GM21528 (cell line): ENCODE data around the gene EGFL8.

ENCODE experiments used
- ATAC-seq: cut with Tn5 transposase; IDR thresholded peaks from one replicate; pipeline ENCODE4 v1.9.1; 2021; ENCODE audit warnings: mild to moderate bottlenecking, moderate library complexity; ENCODE audit not compliant: unreplicated experiment, low FRiP score

The EGFL8 gene

DNA sequence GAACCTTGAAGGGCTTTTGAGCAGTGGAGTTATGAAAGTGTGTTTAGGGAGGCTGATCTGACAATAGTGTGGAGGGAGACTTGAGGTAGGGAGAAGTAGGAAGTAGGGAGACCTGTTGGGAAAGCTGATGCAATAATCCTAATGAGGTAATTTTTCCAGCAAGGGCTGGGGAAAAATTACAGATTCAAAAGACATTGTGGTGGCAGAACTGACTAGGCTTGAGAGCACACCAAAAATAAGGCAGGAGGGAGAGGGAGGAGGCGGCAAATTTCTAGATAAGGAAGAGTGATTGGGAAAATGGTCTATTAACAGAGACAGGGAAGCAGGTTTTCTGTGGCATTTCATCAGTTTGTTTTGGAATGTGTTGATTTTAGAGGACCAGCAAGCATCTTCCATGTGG is 18.1 kb upstream of the EGFL8 start:
- no peak for ATAC-seq

DNA sequence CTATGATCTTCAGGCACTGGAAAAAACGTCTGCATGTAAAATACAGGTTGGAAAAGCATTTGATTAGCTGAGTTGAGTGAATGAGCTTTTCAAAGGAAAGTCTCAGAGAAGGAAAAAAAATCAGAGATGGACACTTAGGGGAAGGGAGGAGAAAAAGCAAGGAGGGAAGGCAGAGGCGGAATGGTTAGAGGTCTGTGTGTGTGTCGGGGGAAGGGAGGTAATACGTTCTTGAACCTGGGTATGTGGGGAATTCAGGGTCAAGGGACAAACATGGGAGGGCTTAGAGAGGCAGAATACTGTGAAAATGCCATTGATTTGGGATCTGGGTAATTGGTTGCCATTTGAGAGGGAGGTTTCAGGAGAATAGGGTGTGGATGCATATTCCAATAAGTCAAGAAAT is 17.7 kb upstream of the EGFL8 start:
- ATAC-seq = no peak

DNA sequence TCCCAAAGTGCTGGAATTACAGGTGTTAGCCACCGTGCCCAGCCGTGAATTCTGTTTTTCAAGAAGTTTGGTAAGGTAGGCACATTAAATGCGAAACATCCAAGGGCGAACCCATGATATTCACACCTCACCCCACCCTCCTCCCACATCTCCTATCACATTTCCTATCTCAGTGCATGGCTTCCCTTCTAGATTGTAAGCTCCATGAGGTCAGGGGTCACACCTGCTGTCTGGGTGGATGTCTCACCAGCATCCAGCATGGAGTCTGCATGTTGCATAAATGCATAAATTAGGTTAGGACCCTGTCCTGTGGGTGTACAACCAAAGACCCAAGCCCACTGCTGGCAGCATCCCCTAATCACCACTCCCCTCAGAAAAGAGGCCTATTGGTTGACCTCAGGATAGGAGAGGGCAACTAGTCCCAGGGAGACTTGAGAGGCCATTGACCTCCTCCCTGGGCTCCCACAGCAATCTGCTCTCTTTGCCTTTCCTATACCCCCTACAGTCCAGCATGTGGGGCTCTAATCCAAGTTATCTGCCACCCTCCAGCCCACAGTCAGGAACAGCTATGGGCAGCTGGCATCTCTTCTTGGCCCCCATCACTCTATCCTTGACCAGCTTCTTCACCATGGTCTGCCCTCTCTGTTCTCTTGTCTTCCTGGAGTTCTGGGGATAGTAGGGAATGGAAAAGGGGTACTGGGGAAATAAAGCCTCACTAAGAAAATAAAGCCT is 16.8 kb upstream of the EGFL8 start:
- no peak for ATAC-seq

DNA sequence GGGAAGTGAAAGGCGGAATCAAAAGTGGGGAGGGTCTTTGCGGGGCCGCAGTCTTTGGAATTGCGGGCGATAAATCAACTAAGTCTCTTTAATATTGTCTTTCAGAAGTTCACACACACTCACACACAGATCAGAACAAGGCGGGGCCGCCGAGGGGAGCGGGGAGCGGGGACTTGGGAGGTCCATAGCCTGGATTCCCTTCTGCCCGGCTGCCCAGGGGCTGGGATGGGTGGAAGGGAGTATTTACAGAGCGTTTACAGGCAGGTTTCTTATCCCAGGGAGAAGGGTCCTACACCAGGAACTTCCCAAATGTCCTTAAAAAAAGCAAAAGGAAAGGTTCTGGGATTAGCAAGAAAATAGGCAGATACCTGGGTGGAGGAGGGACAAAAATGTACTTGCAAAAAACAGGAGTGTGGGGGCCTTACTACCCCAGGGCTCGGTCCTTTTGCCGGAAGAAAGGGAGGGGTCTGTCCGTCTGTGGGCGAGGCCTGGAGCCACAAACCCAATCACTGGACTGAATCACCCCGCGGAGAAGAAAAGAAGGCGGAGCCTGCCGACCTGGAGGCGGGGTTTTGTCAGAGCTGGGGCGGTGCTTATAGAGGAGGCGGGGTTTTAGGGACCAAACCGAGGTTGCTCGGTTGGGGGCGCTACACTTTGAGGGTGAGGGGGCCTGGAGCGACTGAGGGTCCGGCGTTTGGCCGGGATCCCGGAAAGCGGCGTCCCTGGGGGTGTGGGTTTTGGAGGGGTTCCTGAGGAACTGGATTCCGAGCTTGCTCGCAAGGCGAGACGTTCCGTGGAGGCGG is 15.9 kb upstream of the EGFL8 start:
- no peak for ATAC-seq

DNA sequence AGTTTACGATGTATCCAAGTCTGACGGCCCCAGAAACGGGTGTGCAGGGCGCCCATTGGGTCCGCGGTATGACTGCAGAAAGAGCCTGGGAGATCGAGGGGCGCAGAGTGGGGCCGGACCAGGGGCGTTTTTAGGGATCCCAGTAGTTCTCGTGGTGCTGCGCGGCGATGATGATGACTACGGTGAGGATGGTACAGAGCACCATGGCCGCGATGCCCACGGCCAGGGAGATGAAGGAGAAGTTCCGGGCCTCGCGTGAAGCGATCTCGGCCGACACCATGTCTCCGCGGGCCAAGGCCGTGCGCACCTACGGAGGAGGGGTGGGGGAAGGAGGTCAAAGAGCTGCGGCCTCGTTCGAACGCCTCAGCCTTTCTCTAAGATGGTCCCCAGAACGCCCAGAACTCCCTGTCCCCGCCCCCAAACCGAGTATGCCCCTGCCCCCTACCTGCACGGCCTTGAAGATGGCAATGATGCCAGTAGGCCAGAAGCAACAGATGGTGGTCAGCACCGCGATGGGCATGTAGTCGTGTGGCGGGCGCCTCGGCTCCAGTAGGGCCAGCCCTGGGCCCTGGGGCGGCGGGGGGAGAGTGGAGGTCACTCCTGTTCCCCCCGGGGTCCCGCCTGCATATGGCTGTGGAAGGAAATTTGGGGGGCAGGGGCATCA is 15.2 kb upstream of the EGFL8 start:
- no peak for ATAC-seq

DNA sequence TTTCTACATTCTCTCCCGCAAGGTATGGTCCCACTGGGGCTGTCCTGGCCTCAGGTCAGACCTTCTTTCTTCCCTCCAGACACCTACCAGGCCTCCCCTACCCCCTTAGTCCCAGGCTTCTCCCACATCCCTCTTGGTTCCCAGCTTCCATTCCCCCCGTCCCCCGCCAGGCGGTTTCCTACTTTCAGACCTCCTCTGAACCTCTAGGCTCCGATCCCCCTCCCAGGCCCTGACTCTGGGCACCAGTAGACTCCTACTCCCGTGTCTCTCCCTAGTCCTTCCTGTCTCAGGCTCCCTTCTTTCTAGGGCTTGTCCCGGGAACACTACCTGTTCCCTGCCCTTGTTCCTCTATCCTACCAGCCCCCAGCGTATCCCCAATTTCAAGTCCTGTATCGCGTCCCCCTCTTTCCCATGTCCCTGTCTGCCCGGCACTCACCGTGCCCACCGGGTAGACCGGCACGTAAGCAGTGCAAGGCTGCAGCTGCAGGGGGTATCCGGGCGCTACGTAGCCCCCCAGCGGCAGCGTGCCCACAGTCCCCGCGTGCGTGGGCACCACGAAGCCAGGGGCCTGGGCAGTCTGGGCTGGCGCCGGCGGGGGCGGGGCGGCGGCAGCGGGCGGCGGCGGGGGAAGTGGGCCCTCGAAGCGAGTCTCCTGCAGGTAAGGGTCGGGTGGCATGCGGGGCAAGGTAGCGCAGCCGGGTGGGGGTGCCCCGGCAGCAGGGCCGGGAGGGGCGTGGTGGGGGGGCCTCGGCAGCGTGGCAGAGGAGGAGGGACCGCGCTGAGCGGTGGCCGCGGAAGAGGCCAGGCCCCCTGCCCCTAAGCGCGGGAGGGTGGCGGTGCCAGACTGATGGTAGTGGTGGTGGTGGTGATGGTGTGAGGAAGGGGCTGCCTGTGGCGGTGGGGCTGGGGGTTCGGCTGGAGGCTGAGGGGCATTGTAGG is 14.2 kb upstream of the EGFL8 start:
- no peak for ATAC-seq

DNA sequence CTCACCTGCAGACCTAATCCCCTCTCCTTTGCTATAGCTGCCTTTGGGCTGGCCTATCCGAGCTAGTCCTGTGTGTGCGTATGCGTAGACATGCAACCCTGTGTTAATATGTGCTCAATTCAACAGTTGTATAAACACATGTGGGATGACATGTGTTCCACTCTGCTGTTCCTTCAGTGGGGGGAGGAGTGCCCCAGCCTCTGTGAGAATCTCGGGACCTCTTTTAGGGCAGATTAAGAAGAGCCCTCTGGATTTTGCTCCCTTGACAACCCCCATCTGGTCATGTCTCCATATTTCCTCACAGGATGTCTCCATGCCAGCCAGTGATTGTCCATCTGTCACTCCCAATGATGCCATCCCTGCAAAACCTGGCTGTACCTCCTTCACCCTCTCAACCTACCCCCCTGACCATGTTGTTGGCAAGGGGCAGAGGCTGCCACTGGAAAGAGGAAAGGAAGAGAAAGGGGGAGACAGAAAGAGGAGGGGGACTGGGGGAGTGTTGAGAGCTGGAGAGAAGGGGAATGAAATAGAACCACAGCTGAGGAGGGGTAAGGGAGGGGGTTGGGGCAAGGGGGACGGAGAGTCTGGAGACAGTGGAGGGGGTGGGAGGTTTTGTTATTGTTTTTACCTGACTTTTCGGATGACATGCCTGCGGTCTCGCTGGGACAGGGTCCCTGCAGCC is 13.1 kb upstream of the EGFL8 start:
- ATAC-seq = no peak

DNA sequence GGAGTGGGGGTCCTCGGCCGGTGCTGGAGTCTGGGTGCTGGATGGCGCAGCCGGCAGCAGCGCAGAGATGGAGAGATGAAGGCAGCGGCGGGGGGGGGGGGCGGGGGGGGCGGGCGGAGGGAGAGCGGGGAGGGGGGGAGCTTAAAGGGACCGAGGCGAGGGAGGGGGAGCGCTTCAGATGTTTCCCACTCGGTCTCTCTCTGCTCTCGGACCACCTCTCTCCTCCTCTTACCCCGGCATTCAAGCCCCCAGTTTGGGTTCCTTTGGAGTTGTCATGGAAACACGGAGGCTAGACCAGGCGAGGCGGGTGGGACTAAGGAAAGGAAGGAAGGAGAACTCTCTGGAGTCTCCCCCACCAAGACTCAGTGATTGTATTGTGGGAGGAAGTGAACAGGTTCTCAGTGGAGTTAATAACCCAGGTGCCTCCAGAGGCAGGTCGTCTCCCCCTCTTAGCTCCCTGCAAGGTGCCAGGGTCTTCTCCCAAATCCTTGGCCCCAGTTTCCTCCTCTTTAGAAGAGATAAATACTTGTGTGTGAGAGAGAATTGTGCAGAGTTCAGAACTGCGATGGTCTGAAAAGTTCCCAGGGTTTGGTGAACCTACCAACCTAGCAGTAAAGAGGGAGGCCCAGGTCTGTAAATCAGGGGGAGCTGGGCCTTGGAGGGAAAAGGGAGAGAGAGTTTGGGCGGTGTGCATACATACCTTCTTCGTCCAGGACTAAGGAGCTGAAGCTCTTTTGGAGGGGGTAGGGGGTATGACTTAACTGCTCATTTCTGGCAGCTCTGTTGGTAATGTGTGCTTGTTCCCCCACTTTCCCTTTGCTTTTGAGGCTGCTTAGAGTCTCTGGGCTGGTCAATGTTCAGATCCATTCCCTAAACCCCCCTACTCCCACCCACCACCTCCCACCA is 12.3 kb upstream of the EGFL8 start, which contains the start of gene PRRT1:
PRRT1 (minus strand) TSS at position 77 of the 906 bp plus-strand sequence. CDS start 112 bp downstream, outside the sequence.
- ATAC-seq = no peak

DNA sequence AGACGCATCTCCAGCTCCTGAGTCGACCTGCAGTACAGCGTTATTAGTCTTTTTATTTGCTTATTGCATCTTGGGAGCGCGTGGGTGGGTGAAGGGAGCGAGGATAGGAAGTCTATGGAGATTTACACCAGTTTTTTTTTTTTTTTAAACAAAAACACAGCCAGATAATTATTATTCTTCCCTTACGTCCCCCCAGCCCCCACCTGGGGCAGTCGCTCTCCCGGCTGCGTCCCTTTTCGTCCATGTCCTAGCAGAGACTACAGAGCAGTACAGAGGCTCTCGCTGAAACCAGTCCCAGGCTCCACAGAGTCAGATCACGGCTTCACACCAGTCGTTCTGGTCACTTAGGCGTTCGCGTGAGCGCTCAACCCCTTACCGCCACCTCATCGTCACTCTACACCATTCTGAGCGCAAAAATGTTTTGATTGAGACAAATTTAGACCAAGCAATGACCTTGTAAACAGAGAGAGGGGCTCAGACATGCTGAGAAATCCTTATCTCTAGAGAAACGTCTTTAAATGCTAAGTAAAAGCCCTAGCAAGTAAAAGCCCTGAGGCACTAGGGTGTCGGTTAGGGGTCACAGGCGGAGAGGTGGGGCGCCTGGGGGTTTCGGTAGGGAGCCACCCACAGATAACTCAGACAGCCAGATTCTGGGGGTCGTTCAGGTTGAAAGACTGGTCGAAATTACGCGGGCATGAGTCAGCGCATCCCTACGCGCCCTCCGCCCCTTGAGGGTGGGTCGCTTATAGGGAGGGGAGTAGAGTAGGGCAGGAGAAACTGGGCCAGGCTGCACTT is 11.4 kb upstream of the EGFL8 start:
- ATAC-seq = no peak

DNA sequence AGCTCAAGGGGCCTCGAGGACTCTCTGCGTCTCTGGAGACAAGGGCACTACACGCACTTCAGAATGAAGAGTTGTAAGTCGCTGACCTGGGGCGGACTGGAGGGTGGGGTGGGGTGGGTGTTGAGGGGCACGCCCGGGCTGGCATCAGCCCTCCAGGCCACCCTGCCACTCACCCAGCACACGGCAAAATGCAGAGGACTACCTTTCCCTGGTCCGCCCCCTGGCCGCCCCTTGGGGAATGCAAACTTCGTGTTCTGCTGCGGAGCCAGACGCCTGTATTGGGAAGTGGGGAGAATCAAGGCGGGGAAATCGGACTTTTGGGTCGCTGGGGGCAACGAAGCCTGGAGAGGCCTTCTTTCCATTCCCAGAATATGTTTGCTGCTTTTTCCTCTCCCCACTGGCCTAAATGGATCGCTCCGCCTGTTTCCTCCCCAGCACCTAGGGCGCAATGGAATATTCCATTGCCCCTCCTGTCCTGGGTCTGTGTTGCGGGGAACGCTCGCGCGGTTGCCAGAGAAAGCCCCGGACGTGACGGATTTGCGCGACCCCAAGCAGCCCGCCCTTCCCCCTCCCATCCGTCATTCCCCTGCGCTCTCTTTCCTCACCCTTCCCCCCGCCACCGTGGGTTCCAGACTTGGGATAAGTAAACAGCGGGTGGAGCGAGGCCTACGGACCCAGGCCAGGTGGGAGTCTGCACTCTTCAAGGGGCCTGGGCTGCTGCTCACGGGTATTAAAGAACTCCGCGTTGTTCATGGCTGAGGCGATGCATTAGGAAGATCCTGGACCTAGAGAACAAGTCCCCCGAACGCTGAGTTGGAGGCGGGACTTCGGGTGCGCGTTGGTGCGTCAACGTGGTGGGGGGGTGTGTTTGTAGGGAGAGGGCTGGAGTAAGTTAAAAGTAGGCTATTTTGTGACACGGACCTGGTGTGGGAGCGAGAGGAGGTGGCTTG is 10.6 kb upstream of the EGFL8 start, which contains the start of gene PPT2:
PPT2 (plus strand) TSS at position 578 of the 950 bp plus-strand sequence. CDS start 454 bp downstream, outside the sequence.
- ATAC-seq = no peak

DNA sequence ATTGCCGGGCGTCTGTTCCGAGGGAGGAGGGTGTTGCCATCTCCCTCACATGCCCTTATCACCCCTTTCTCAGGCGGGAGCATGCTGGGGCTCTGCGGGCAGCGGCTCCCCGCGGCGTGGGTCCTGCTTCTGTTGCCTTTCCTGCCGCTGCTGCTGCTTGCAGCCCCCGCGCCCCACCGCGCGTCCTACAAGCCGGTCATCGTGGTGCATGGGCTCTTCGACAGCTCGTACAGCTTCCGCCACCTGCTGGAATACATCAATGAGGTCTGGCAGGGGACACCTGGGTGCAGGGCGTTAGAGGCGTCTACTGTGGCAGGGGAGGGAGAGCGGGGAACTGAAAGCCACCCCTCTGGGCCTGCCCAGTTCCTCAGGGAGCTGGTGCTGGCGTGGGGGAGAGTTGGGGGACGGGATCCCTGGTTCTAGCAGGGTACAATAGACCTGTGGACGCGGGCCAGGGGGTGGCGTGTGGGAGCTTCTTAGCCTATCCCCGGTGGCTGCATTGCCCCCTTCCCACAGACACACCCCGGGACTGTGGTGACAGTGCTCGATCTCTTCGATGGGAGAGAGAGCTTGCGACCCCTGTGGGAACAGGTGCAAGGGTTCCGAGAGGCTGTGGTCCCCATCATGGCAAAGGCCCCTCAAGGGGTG is 9.8 kb upstream of the EGFL8 start:
- no peak for ATAC-seq

DNA sequence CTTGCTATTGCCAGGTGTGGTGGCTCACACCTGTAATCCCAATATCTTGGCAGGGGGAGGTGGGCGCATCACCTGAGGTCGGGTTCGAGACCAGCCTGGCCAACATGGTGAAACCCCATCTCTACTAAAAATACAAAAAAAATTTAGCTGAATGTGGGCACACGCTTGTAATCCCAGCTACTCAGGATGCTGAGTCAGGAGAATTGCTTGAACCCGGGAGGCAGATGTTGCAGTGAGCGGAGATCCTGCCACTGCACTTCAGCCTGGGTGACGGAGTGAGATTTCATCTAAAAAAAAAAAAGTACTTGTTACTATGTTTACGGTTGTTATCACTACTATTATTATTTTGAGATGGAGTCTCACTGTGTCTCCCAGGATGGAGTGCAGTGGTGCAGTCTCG is 7.5 kb upstream of the EGFL8 start:
- no peak for ATAC-seq

DNA sequence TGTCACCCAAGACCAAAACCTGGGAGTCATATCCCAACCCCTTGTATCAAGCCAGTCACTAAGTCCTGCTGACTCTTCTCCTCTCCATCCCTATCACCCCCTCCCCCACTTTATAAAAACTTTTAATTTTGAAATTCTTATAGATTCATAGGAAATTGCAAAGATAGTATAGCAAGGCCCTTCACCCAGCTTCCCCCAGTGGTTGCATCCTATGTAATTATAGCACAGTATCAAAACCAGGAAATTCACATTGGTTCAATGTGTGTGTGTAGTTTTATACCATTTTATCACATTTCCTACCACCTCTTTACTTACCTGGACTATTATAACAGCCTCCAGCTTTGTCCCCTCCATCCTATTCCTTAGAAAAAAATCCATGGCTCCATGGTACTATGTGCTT is 6.3 kb upstream of the EGFL8 start:
- ATAC-seq = no peak

DNA sequence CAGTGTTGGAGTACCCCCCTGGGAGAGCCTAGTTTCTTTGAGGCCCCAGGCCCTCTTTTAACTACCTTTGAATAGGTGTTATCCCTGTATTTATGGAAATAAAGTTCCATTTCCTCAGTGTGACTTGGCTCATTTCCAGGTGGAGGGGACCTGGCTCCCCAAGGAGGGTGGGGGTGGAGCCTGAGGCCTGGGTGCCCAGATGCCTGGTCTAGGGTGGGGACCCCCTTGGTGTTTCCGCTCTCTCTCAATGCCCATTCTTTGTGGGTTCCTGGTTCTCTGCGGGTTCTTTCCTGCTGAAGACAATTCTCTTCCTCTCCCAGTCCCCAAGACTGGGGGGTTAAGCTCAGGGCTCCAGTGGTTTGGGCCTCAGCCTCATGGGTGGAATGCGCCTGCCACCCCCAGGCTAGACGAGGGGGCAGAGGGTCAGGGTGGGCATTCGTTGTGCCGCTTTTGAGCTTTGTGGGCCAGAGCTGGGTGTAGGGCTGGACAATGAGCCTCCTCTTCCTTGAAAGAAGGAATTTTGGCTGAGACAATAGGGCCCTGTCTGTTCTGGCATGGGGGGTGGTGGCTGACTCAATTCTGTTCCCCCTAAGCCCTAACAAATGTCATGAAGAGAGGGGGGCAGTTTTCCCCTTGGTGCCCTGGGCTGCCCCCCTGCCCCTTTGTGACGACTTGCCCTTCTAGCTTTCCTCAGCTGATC is 686 bp upstream of the EGFL8 start:
- no peak for ATAC-seq

DNA sequence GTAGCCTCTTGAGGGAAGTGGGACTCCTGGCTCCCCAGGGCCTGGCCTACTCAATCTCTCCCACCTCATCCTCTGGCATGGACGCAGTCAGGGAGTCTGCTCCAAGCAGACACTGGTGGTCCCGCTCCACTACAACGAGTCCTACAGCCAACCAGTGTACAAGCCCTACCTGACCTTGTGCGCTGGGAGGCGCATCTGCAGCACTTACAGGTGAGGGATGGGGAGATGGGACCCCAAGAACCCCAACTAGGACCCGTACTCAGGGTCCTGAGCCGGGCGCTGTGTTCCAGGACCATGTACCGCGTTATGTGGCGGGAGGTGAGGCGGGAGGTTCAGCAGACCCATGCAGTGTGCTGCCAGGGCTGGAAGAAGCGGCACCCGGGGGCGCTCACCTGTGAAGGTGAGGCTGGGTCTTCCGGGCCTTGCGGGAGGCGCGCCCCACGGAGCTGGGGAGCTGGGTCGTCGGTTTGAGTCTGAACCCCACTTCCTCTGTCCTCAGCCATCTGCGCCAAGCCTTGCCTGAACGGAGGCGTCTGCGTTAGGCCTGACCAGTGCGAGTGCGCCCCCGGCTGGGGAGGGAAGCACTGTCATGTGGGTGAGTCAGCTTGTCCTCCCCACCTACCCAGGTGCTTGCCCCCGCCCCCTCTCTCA is 2.1 kb downstream of the EGFL8 start:
- ATAC-seq = no peak
